Smooth muscle cell (in vitro differentiated cells): Measurements from ENCODE around the gene COL6A6. TPM values are rescaled to one million over a fixed set of nuclear protein-coding genes. Genes with fewer than 3 reads are reported as not detected.

Experiments
- DNase-seq: peaks from one replicate; lab custom pipeline; 2025; ENCODE audit not compliant: unreplicated experiment; lab: John Stamatoyannopoulos, UW
- H2AFZ ChIP-seq: fragments of 200-600 bp; sonication (generic); 2 replicates; pipeline ENCODE4 v1.6.0; 2016; ENCODE audit warnings: antibody characterized with exemption, low read depth, mild to moderate bottlenecking
- H3F3A ChIP-seq: fragments of 200-600 bp; sonication (generic); 2 replicates; pipeline ENCODE4 v1.6.0; 2017; ENCODE audit warnings: antibody characterized with exemption, low read depth
- H3K27ac ChIP-seq: fragments of 200-600 bp; sonication (generic); 2 replicates; pipeline ENCODE4 v1.5.1; 2016; ENCODE audit warnings: low read depth, mild to moderate bottlenecking
- H3K27me3 ChIP-seq: fragments of 200-600 bp; sonication (generic); 2 replicates; pipeline ENCODE4 v1.6.1; 2016; ENCODE audit warnings: low read depth, mild to moderate bottlenecking
- H3K36me3 ChIP-seq: fragments of 200-600 bp; sonication (generic); 2 replicates; pipeline ENCODE4 v1.5.1; 2016; ENCODE audit warnings: low read depth
- H3K4me1 ChIP-seq: fragments of 200-600 bp; sonication (generic); 2 replicates; pipeline ENCODE4 v1.5.1; 2016; ENCODE audit warnings: low read depth
- H3K4me2 ChIP-seq: fragments of 200-600 bp; sonication (generic); 2 replicates; pipeline ENCODE4 v1.6.0; 2016; ENCODE audit warnings: mild to moderate bottlenecking
- H3K4me3 ChIP-seq: fragments of 200-600 bp; sonication (generic); 2 replicates; pipeline ENCODE4 v1.5.1; 2016; ENCODE audit warnings: mild to moderate bottlenecking
- H3K79me2 ChIP-seq: fragments of 200-600 bp; sonication (generic); 2 replicates; pipeline ENCODE4 v1.6.0; 2016; ENCODE audit warnings: low read depth, mild to moderate bottlenecking
- H3K9ac ChIP-seq: fragments of 200-600 bp; sonication (generic); 2 replicates; pipeline ENCODE4 v1.6.0; 2016; ENCODE audit warnings: low read depth
- H3K9me3 ChIP-seq: fragments of 200-600 bp; sonication (generic); replicated peaks from 2 replicates; pipeline ENCODE4 v1.5.1; 2016; ENCODE audit warnings: low read depth
- H4K20me1 ChIP-seq: fragments of 200-600 bp; sonication (generic); 2 replicates; pipeline ENCODE4 v1.6.0; 2016; ENCODE audit warnings: low read depth
- WGBS: methylation state at CpG from one replicate; pipeline ENCODE4 v1.1.7; 2016; ENCODE audit warnings: low lambda C conversion rate; 5-methylcytosine and 5-hydroxymethylcytosine counted together
- polyA plus RNA-seq: library from polyadenylated mRNA; unstranded; fragments of >200 nt; fragmentation: Nextera tagmentation; extraction: Ambion mirVana; gene quantifications from 2 replicates; pipeline ENCODE4 v1.2.1, GENCODE V29; 2016
- total RNA-seq: library from RNA; depleted of rRNA; stranded (reverse); fragments of >200 nt; gene quantifications from 2 replicates; pipeline ENCODE4 v1.2.3, GENCODE V29; 2014
- TF ChIP-seq, protein P1 (sequence below): fragments of 200-600 bp; sonication (generic); IDR thresholded peaks from 2 replicates; pipeline ENCODE4 v1.5.1; 2017; ENCODE audit warnings: borderline replicate concordance, mild to moderate bottlenecking, antibody characterized with exemption; ENCODE audit not compliant: insufficient read depth, poor library complexity, severe bottlenecking

Gene COL6A6
- total and polyA plus RNA-seq, 2 experiments from 2014 or later: 0.38 to 1.5 TPM

DNA sequence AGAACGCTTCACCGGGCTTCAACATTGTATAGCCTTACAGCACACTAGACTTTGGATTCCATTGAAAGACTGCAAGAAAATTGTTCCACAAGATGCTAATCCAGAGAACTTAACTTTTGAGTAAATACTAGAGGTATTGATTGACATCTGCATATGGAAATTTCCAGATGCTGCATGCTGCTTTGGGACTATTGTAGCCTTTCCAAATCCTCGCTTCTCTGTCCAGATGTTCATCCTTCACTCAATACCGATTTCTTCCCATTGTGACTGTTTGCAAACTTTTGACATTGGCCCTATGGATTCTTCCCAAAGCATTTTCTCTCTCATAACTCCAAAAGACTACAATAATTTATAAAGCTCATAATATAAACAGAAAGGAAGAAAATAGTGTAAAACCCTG lies 41.4 kb downstream of the COL6A6 start:
- H3K4me1 ChIP-seq: no peaks in the 10 kb centered on the region
- no peak overlapping the region for H3K4me2 ChIP-seq
- H3K27ac ChIP-seq: no peak overlapping the region
- no peaks in the 10 kb centered on the region for H3K36me3 ChIP-seq
- H3K79me2 ChIP-seq: no peaks in the 10 kb centered on the region
- H2AFZ ChIP-seq: no peak overlapping the region
- H3F3A ChIP-seq: no peaks in the 10 kb centered on the region
- TF ChIP-seq, protein P1, sequence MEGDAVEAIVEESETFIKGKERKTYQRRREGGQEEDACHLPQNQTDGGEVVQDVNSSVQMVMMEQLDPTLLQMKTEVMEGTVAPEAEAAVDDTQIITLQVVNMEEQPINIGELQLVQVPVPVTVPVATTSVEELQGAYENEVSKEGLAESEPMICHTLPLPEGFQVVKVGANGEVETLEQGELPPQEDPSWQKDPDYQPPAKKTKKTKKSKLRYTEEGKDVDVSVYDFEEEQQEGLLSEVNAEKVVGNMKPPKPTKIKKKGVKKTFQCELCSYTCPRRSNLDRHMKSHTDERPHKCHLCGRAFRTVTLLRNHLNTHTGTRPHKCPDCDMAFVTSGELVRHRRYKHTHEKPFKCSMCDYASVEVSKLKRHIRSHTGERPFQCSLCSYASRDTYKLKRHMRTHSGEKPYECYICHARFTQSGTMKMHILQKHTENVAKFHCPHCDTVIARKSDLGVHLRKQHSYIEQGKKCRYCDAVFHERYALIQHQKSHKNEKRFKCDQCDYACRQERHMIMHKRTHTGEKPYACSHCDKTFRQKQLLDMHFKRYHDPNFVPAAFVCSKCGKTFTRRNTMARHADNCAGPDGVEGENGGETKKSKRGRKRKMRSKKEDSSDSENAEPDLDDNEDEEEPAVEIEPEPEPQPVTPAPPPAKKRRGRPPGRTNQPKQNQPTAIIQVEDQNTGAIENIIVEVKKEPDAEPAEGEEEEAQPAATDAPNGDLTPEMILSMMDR: no peak
- no peaks in the 10 kb centered on the region for H3K27me3 ChIP-seq
- no peaks in the 10 kb centered on the region for H3K9me3 ChIP-seq
- DNase-seq: no peak
- no peak overlapping the region for H3K4me3 ChIP-seq
- WGBS: 97% methylated on average over 4 of the region's 4 CpGs
- H3K9ac ChIP-seq: no peak overlapping the region
- no peaks in the 10 kb centered on the region for H4K20me1 ChIP-seq

DNA sequence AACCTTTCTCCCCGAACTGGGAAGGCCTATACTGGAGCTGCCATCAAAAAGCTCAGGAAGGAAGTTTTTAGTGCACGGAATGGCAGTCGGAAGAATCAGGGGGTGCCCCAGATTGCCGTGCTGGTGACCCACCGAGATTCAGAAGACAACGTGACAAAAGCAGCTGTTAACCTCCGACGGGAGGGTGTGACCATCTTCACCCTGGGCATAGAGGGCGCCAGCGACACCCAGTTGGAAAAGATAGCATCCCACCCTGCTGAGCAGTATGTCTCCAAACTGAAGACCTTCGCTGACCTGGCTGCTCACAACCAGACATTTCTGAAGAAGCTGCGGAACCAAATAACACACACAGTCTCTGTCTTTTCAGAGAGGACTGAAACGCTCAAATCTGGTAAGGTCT lies 48.2 kb downstream of the COL6A6 start:
- no peak overlapping the region for H3K27ac ChIP-seq
- no peaks in the 10 kb centered on the region for H3K9me3 ChIP-seq
- TF ChIP-seq, protein P1: no peak
- WGBS: 88% methylated on average over 13 of the region's 13 CpGs
- no peak overlapping the region for H3K4me2 ChIP-seq
- H3K27me3 ChIP-seq: no peaks in the 10 kb centered on the region
- H3K4me1 ChIP-seq: no peaks in the 10 kb centered on the region
- H3K9ac ChIP-seq: no peak overlapping the region
- no peaks in the 10 kb centered on the region for H3F3A ChIP-seq
- no peaks in the 10 kb centered on the region for H3K79me2 ChIP-seq
- H4K20me1 ChIP-seq: no peaks in the 10 kb centered on the region
- no peak for DNase-seq
- H2AFZ ChIP-seq: no peak overlapping the region
- no peak overlapping the region for H3K4me3 ChIP-seq
- H3K36me3 ChIP-seq: no peaks in the 10 kb centered on the region

Other genes starting within 250 kb of the COL6A6 start
- gene COL6A5, start 171.5 kb upstream of the COL6A6 start, total RNA-seq: 0.18 and 1.2 TPM in 2 replicates
- 0.18 TPM in 1 of 2 replicates, not detected in the other for gene COL6A5, start 171.5 kb upstream of the COL6A6 start, polyA plus RNA-seq
- gene PIK3R4, start 229.7 kb downstream of the COL6A6 start, total RNA-seq: 46.4 and 48.0 TPM in 2 replicates
- gene PIK3R4, start 229.7 kb downstream of the COL6A6 start, polyA plus RNA-seq: 18.3 and 19.7 TPM in 2 replicates